Ecto neural progenitor cell (in vitro differentiated cells): ENCODE results near the gene SNED1.

Experiments used
- DNase-seq: peaks from one replicate; pipeline ENCODE4 v3.0.0-alpha.2; 2018; ENCODE audit warnings: low spot score

Gene SNED1

GRCh38 chr2:241049739-241050623 is 51.6 kb downstream of the SNED1 start:
- DNase-seq: peak; percentile 75

- DNase-seq: peak; percentile 34
Observed at GRCh38 chr2:241050624-241051577, 52.5 kb downstream of the SNED1 start.

- peak; percentile 42 for DNase-seq
Observed at GRCh38 chr2:241051578-241052487, 53.4 kb downstream of the SNED1 start.

- DNase-seq: peak; percentile 41
Observed at GRCh38 chr2:241052677-241053360, 54.4 kb downstream of the SNED1 start.

GRCh38 chr2:241053576-241054251 is 55.3 kb downstream of the SNED1 start:
- DNase-seq: no peak

GRCh38 chr2:241061275-241061674 is 62.9 kb downstream of the SNED1 start:
- no peak for DNase-seq

- no peak for DNase-seq
Observed at GRCh38 chr2:241062389-241063092, 64.1 kb downstream of the SNED1 start.

- DNase-seq: no peak
Observed at GRCh38 chr2:241063093-241063551, 64.7 kb downstream of the SNED1 start.

GRCh38 chr2:241063587-241063986 is 65.2 kb downstream of the SNED1 start:
- DNase-seq: no peak

GRCh38 chr2:241064008-241064801 is 65.8 kb downstream of the SNED1 start:
- no peak for DNase-seq

- DNase-seq: no peak
Observed at GRCh38 chr2:241064802-241065354, 66.5 kb downstream of the SNED1 start.

GRCh38 chr2:241065355-241065803 is 67.0 kb downstream of the SNED1 start:
- DNase-seq: no peak

GRCh38 chr2:241066171-241066892 is 67.9 kb downstream of the SNED1 start:
- no peak for DNase-seq

GRCh38 chr2:241066893-241067341 is 68.5 kb downstream of the SNED1 start:
- peak; percentile 75 for DNase-seq

GRCh38 chr2:241067501-241068135 is 69.2 kb downstream of the SNED1 start:
- DNase-seq: no peak

- DNase-seq: no peak
Observed at GRCh38 chr2:241068136-241068941, 69.9 kb downstream of the SNED1 start.
